Astrocyte of the cerebellum (primary cell): ENCODE measurements around the gene C9orf153.

Experiments
- DNase-seq: peaks from one replicate; pipeline ENCODE4 v3.0.0-alpha.2; 2011; ENCODE audit warnings: low read depth
- H3K4me3 ChIP-seq: 2 replicates; pipeline ENCODE4 v1.5.1; 2011; ENCODE audit warnings: mild to moderate bottlenecking, low read depth, low read length, moderate library complexity
- in situ Hi-C: cut with HindIII; loops from 2 replicates; pipeline ENCODE4 v1.10.0; 2017; ENCODE audit warnings: low sequenced_read_pairs
- TF ChIP-seq, protein P1 (sequence below): IDR thresholded peaks from 2 replicates; pipeline ENCODE4 v1.5.1; 2012; ENCODE audit warnings: low read length, low read depth, moderate library complexity, mild to moderate bottlenecking; ENCODE audit errors: missing control alignments

Gene C9orf153

DNA sequence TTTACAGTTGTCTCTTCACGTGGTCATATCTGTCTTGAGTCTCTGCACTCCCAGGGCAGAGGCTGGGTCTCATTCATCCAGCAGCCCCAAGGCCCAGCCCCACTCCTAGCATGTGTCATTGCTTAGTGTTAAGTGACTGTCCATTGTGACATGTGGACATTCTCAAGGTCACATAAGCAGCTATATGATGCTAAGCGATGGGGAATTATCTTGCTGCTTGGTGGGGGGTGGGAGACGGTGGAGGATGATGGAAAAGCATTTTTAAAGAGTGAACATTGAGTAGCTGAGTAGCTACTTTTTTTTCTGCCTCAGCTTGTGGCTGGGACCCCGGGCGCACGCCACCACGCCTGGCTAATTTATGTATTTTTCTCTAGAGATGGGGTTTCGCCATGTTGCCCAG is at the start of gene C9orf153:
Gene C9orf153 (minus strand): TSS at position 101 of the 400 bp plus-strand sequence. CDS start 30,054 bp downstream, outside the sequence.
- no peak within 1 kb of the TSS for H3K4me3 ChIP-seq
- in situ Hi-C loops, result no loop called here
- no peak for DNase-seq
- TF ChIP-seq, protein P1, sequence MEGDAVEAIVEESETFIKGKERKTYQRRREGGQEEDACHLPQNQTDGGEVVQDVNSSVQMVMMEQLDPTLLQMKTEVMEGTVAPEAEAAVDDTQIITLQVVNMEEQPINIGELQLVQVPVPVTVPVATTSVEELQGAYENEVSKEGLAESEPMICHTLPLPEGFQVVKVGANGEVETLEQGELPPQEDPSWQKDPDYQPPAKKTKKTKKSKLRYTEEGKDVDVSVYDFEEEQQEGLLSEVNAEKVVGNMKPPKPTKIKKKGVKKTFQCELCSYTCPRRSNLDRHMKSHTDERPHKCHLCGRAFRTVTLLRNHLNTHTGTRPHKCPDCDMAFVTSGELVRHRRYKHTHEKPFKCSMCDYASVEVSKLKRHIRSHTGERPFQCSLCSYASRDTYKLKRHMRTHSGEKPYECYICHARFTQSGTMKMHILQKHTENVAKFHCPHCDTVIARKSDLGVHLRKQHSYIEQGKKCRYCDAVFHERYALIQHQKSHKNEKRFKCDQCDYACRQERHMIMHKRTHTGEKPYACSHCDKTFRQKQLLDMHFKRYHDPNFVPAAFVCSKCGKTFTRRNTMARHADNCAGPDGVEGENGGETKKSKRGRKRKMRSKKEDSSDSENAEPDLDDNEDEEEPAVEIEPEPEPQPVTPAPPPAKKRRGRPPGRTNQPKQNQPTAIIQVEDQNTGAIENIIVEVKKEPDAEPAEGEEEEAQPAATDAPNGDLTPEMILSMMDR, result no peak

DNA sequence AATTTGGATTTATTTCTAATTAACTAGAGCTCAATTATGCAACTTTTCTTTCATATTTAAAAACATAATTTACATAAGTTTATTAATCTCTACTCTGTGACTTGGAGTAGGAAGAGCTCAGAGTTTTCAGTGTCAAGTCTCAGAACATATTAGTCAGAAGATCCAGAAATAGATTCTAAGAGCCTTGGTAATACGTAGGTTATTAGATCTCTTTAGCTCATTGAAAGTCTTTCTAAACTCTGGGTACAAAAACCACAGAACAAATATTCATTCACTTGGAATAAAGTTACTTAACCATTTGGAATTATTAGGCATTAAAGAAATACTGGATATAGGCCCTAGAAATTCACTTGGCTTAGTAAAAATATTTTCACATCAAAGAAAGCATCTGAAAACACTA is 49.2 kb upstream of the C9orf153 start:
- no peak for DNase-seq
- in situ Hi-C loops, result no loop called here
- TF ChIP-seq, protein P1, result no peak
- H3K4me3 ChIP-seq, result no peak overlapping the region

DNA sequence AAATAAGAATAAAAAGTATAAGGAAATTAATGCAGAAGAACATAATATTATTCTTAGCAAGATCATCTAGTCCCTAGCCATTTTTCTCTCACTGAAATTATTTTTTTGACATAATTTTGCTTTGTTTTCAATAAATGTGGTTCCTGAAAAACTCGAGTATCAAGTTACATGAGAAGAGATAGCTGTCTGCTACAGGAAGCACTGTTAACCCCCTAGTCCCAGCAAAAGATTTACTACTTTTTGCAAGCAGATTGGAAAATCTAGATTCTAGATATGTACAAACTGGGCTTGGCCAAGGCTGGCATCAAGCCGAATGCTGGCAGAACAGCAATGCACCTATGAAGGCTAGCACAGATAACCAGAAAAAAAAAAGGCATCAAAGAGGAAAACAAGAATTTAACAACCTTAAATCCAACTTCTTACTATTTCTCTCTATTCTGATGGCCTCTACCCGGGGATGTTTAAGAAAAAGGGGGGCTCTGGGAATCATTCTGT is 44.8 kb upstream of the C9orf153 start:
- in situ Hi-C loops, result no loop called here
- TF ChIP-seq, protein P1, result no peak
- no peak overlapping the region for H3K4me3 ChIP-seq
- DNase-seq, result no peak

DNA sequence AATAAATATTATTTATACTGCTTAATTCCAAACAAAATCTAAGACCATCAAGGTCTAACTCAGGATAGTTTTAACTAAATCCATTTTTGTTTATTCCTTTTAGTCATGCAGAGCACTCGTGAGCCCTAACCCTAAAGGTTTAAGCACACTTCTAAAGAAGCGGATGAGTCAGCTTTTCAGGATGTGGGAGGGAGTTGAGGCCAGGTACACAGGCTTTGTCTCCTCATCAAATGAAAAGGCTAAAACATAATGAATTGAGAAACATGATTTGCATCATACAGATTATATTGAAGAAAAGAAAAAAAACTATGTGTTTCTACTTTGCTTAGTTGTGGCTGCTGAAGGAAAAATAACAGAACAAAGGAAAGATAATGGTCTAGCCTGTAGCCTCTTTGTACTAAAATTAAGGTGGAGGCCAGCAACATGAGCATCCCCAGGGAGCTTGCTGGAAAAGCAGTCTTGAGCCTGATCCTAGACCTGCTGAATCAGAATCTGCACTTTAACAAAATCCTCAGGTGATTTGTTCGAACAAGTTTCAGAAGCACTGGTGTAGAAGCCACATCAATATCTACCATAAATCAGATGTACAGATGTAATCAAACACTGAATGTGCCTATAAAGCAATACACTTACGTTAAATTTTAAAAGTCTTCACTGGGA is 44.0 kb upstream of the C9orf153 start:
- in situ Hi-C loops, result no loop called here
- TF ChIP-seq, protein P1, result no peak
- H3K4me3 ChIP-seq, result no peak overlapping the region
- DNase-seq, result no peak

DNA sequence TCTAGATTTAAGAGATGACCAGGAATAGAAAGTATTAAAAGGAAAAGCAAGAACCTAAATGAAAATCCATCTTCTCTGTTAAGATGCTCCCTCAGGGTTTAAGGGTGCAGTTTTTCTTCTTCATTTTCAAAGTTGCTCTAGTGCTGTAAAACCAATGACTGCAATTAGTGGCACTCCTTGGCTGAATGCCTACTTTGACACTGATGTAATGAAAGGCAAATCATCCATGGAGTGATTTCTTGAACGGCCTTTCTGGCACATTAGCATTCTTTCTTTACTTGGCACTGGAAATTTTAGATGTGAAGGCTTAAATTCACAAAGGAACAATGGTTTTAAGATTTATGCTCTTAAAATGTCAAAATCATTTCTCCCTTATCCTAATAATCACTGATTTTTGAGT is 42.2 kb upstream of the C9orf153 start:
- DNase-seq, result no peak
- TF ChIP-seq, protein P1, result no peak
- no peak overlapping the region for H3K4me3 ChIP-seq
- in situ Hi-C loops, result no loop called here

DNA sequence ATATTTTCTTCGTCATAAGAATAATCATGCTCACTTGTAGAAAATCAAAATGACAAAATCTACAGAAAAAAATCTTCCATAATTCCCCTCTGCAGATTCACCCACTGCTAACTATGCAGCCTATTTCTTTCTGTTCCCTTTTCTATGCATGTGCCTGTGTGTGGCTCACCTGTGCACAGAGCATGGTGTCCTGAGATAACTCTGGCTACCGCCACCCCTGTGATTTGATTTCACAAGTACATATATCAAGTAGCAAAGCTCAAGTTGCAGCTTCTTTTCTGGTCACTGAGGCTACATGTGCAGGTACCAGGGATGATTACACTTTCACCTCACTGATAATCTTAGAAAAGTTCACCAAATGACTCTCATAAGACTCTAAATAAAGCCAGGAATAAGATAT is 41.2 kb upstream of the C9orf153 start:
- TF ChIP-seq, protein P1, result no peak

More for the DNA sequence above, 41.2 kb upstream of the C9orf153 start:
- DNase-seq, result no peak
- no peak overlapping the region for H3K4me3 ChIP-seq
- in situ Hi-C loops, result no loop called here
